WTC11 (cell line): Measurements from ENCODE around the gene JUND.

Experiments
- CREB1 ChIP-seq: sonication (generic); formaldehyde crosslinking; IDR thresholded peaks from 2 replicates; pipeline ENCODE4 v1.8.0; 2023; ENCODE audit warnings: mild to moderate bottlenecking, missing genetic modification reagents
- IRF2 ChIP-seq: sonication (generic); formaldehyde crosslinking; IDR thresholded peaks from 2 replicates; pipeline ENCODE4 v1.8.0; 2022; ENCODE audit warnings: low read depth, missing genetic modification reagents, borderline replicate concordance
- NFYB ChIP-seq: sonication (generic); formaldehyde crosslinking; conservative IDR thresholded peaks from 2 replicates; pipeline ENCODE4 v1.8.0; 2022; ENCODE audit warnings: low read depth, missing genetic modification reagents
- SMAD3 ChIP-seq: sonication (generic); formaldehyde crosslinking; IDR thresholded peaks from 2 replicates; pipeline ENCODE4 v1.8.0; 2022; ENCODE audit warnings: missing genetic modification reagents, mild to moderate bottlenecking, borderline replicate concordance
- TP53 ChIP-seq: sonication (generic); formaldehyde crosslinking; IDR thresholded peaks from 2 replicates; pipeline ENCODE4 v1.8.1; 2023; ENCODE audit warnings: mild to moderate bottlenecking, missing genetic modification reagents
- ZNF138 ChIP-seq: sonication (generic); formaldehyde crosslinking; conservative IDR thresholded peaks from 2 replicates; pipeline ENCODE4 v1.8.1; 2022; ENCODE audit warnings: mild to moderate bottlenecking, moderate library complexity, missing genetic modification reagents
- TF ChIP-seq, protein P1 (sequence below): sonication (generic); formaldehyde crosslinking; IDR thresholded peaks from 2 replicates; pipeline ENCODE4 v1.8.1; 2022; ENCODE audit warnings: low read depth, mild to moderate bottlenecking, moderate library complexity, missing genetic modification reagents, borderline replicate concordance
- TF ChIP-seq, protein P2 (sequence below): fragments of 200-600 bp; IDR thresholded peaks from 2 replicates; pipeline ENCODE4 v1.8.0; 2022; ENCODE audit warnings: antibody characterized with exemption
- TF ChIP-seq, protein P3 (sequence below): sonication (generic); formaldehyde crosslinking; IDR thresholded peaks from 2 replicates; pipeline ENCODE4 v1.8.0; 2022; ENCODE audit warnings: mild to moderate bottlenecking, missing genetic modification reagents
- TF ChIP-seq, protein P4 (sequence below): sonication (generic); formaldehyde crosslinking; IDR thresholded peaks from 2 replicates; pipeline ENCODE4 v1.8.1; 2023; ENCODE audit warnings: mild to moderate bottlenecking, missing genetic modification reagents

DNA sequence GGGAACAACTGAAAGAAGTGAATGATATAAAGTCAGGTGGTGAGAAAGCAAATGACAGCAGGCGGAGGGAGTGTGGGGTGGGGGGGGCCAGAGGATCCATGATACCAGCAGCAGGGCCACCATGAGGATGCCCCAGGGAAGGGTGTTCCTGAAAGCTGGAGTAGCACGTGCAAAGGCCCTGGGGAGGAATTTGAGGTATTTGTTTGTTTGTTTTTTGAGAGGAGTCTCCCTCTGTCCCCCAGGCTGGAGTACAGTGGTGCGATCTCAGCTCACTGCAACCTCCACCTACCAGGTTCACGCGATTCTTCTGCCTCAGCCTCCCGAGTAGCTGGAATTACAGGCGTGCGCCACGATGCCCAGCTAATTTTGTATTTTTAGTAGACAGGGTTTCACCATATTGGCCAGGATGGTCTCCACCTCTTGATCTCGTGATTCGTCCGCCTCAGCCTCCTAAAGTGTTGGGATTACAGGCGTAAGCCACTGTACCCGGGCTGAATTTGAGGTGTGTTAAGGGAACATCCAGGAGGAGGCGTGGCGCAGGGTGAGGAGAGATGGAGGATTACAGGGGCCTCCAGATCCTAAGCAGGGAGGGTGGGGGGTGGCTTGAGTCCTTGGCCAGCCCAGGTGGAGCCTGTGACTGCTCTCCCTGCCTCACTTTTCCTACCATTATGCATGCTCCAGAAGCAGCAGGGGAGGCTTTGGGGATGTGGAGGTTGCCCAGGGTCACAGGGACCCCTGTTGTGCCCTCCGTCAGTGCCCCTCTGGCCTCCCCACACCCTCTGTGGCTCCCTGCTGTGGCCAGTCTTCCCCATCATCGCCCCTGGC is 12.4 kb upstream of the JUND start:
- TF ChIP-seq TP53 (CRISPR knock-in tag): no peak
- no peak for TF ChIP-seq NFYB
- TF ChIP-seq, protein P1, sequence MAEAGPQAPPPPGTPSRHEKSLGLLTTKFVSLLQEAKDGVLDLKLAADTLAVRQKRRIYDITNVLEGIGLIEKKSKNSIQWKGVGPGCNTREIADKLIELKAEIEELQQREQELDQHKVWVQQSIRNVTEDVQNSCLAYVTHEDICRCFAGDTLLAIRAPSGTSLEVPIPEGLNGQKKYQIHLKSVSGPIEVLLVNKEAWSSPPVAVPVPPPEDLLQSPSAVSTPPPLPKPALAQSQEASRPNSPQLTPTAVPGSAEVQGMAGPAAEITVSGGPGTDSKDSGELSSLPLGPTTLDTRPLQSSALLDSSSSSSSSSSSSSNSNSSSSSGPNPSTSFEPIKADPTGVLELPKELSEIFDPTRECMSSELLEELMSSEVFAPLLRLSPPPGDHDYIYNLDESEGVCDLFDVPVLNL (CRISPR knock-in tag): no peak
- TF ChIP-seq, protein P2, sequence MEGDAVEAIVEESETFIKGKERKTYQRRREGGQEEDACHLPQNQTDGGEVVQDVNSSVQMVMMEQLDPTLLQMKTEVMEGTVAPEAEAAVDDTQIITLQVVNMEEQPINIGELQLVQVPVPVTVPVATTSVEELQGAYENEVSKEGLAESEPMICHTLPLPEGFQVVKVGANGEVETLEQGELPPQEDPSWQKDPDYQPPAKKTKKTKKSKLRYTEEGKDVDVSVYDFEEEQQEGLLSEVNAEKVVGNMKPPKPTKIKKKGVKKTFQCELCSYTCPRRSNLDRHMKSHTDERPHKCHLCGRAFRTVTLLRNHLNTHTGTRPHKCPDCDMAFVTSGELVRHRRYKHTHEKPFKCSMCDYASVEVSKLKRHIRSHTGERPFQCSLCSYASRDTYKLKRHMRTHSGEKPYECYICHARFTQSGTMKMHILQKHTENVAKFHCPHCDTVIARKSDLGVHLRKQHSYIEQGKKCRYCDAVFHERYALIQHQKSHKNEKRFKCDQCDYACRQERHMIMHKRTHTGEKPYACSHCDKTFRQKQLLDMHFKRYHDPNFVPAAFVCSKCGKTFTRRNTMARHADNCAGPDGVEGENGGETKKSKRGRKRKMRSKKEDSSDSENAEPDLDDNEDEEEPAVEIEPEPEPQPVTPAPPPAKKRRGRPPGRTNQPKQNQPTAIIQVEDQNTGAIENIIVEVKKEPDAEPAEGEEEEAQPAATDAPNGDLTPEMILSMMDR: no peak
- no peak for TF ChIP-seq ZNF138 (CRISPR knock-in tag)
- TF ChIP-seq, protein P3, sequence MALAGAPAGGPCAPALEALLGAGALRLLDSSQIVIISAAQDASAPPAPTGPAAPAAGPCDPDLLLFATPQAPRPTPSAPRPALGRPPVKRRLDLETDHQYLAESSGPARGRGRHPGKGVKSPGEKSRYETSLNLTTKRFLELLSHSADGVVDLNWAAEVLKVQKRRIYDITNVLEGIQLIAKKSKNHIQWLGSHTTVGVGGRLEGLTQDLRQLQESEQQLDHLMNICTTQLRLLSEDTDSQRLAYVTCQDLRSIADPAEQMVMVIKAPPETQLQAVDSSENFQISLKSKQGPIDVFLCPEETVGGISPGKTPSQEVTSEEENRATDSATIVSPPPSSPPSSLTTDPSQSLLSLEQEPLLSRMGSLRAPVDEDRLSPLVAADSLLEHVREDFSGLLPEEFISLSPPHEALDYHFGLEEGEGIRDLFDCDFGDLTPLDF (CRISPR knock-in tag): no peak
- TF ChIP-seq IRF2: no peak
- no peak for TF ChIP-seq SMAD3 (CRISPR knock-in tag)
- TF ChIP-seq CREB1 (CRISPR knock-in tag): no peak
- TF ChIP-seq, protein P4, sequence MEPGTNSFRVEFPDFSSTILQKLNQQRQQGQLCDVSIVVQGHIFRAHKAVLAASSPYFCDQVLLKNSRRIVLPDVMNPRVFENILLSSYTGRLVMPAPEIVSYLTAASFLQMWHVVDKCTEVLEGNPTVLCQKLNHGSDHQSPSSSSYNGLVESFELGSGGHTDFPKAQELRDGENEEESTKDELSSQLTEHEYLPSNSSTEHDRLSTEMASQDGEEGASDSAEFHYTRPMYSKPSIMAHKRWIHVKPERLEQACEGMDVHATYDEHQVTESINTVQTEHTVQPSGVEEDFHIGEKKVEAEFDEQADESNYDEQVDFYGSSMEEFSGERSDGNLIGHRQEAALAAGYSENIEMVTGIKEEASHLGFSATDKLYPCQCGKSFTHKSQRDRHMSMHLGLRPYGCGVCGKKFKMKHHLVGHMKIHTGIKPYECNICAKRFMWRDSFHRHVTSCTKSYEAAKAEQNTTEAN (CRISPR knock-in tag): no peak
